ENCODE results near the gene GPR179. TPM values are rescaled to one million over a fixed set of nuclear protein-coding genes. Genes with fewer than 3 reads are reported as not detected.

Gene GPR179
- polyA plus RNA-seq, 1 donor from 2014 or later, result not detected

DNA sequence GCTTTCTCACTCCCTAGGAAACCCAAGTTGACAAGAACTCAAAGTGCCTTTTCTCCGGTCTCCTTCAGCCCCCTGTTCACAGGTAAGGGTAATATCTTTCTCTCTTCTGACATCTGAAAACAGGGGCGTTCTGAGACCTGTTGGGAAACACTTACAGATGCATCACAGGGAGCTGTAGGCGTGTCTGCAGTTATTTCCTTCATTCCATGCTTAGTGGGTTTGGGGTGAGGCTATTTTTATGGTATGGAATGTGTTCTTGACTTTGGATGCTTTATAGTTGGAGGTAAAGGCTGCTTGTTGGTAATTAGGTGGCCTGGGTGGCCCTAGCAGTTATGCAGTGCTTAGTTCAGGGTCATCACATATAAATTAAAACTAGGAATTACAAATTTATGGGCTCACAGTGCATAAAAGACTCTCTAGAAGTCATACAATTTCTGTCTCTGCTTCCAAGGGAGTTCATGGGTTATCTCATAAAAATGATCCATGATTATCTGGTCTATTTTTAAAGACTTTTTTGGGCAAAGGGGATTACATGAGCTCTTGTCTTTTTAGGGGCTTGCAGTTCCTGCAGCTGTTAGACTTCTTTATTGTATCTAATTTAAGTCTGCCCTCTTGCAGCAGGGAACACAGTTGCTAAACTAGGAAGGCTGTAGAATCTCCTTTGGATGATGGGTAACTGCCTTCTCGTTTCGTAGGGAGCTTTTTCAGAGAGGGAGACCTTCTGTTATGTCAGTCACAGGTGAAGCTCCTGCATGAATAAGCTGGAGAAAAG is 18.1 kb upstream of the GPR179 start:
- H3K4me3 ChIP-seq (ENCODE audit: low read length), result no peak overlapping the region
- no peaks in the 10 kb centered on the region for H3K9me3 ChIP-seq (ENCODE audit: low read length)
- peaks cover 8% of the 10 kb centered on the region for H3K36me3 ChIP-seq (ENCODE audit: insufficient read depth, low read length)
- H3F3A ChIP-seq (ENCODE audit: insufficient read depth, low read length, poor library complexity, severe bottlenecking), result no peaks in the 10 kb centered on the region
- no peak overlapping the region for H3K27ac ChIP-seq (ENCODE audit: low read length)
- peaks cover 24% of the 10 kb centered on the region for H3K79me2 ChIP-seq (replicated peaks; ENCODE audit: insufficient read depth, low read length)
- no peak for TF ChIP-seq POLR2AphosphoS5 (IDR thresholded peaks at IDR 0.05)
- TF ChIP-seq TAF1 (IDR thresholded peaks at IDR 0.05; ENCODE audit: low read depth), result no peak
- no peak for TF ChIP-seq RAD21 (conservative IDR thresholded peaks at IDR 0.05)
- no peak for TF ChIP-seq EP300 (conservative IDR thresholded peaks at IDR 0.05; ENCODE audit: poor library complexity, severe bottlenecking)
- TF ChIP-seq, protein P1, sequence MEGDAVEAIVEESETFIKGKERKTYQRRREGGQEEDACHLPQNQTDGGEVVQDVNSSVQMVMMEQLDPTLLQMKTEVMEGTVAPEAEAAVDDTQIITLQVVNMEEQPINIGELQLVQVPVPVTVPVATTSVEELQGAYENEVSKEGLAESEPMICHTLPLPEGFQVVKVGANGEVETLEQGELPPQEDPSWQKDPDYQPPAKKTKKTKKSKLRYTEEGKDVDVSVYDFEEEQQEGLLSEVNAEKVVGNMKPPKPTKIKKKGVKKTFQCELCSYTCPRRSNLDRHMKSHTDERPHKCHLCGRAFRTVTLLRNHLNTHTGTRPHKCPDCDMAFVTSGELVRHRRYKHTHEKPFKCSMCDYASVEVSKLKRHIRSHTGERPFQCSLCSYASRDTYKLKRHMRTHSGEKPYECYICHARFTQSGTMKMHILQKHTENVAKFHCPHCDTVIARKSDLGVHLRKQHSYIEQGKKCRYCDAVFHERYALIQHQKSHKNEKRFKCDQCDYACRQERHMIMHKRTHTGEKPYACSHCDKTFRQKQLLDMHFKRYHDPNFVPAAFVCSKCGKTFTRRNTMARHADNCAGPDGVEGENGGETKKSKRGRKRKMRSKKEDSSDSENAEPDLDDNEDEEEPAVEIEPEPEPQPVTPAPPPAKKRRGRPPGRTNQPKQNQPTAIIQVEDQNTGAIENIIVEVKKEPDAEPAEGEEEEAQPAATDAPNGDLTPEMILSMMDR (IDR thresholded peaks at IDR 0.05; ENCODE audit: poor library complexity, severe bottlenecking), result no peak
- TF ChIP-seq EZH2 (IDR thresholded peaks at IDR 0.05; ENCODE audit: borderline replicate concordance, insufficient read depth, low read length, poor library complexity, severe bottlenecking), result no peak
- TF ChIP-seq SMC3 (conservative IDR thresholded peaks at IDR 0.05; ENCODE audit: poor library complexity), result no peak
- no peak for TF ChIP-seq MXI1 (conservative IDR thresholded peaks at IDR 0.05; ENCODE audit: poor library complexity, severe bottlenecking)
- TF ChIP-seq, protein P2, sequence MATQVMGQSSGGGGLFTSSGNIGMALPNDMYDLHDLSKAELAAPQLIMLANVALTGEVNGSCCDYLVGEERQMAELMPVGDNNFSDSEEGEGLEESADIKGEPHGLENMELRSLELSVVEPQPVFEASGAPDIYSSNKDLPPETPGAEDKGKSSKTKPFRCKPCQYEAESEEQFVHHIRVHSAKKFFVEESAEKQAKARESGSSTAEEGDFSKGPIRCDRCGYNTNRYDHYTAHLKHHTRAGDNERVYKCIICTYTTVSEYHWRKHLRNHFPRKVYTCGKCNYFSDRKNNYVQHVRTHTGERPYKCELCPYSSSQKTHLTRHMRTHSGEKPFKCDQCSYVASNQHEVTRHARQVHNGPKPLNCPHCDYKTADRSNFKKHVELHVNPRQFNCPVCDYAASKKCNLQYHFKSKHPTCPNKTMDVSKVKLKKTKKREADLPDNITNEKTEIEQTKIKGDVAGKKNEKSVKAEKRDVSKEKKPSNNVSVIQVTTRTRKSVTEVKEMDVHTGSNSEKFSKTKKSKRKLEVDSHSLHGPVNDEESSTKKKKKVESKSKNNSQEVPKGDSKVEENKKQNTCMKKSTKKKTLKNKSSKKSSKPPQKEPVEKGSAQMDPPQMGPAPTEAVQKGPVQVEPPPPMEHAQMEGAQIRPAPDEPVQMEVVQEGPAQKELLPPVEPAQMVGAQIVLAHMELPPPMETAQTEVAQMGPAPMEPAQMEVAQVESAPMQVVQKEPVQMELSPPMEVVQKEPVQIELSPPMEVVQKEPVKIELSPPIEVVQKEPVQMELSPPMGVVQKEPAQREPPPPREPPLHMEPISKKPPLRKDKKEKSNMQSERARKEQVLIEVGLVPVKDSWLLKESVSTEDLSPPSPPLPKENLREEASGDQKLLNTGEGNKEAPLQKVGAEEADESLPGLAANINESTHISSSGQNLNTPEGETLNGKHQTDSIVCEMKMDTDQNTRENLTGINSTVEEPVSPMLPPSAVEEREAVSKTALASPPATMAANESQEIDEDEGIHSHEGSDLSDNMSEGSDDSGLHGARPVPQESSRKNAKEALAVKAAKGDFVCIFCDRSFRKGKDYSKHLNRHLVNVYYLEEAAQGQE (IDR thresholded peaks at IDR 0.05; ENCODE audit: borderline replicate concordance), result no peak
- H3K9ac ChIP-seq (ENCODE audit: low read length), result no peak overlapping the region
- no peaks in the 10 kb centered on the region for H4K20me1 ChIP-seq (ENCODE audit: insufficient read depth)
- H3K27me3 ChIP-seq (ENCODE audit: insufficient read depth, low read depth, low read length), result no peaks in the 10 kb centered on the region
- H3K9me2 ChIP-seq (ENCODE audit: insufficient read depth, low read length), result no peaks in the 10 kb centered on the region
- H2AFZ ChIP-seq (ENCODE audit: low read depth, low read length), result no peak overlapping the region
- H3K4me2 ChIP-seq (ENCODE audit: low read length), result no peak overlapping the region

DNA sequence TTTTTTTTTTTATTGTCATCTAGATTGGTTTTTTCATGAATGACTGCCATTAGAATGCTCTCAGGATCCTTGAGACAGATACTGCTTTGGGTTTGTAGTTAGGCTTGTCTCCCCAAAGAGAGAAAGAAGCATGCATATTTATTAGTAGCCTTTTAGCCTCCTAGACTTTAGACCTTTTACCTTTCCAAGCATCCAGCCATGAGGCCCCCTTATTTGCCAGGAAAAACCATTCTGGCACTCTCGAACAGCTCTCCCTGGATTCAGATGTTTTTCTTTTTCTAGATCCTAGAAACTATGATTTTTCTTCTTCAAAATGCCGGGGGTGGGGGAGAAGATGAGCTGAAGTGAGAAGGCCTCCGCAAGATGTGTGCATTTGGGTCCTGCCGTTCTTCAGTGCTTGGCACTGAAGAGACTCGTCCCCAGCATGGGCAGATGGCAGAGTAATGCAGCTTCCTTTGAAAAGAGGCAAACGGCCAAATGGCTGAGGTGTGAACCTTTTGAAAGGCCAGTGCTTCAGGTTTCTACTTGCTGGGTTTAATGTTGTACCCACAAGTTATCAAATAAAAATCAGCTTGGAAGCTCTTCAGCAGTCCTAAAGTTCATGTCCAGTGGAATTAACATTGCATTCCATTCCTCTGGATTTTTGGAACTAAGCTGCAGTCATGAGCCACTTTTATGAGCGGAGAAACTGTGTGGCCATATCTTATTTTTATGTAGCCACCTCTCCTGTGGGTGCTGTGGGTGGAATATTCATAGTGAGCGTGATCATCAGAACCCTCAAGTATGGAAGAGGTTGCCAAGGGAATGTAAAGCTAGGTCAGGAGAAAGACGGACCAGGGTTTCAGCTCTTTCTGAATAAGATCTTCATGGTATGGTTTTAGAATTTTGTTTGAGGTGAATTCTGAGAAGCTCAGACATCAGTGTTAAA is 15.1 kb upstream of the GPR179 start:
- no peaks in the 10 kb centered on the region for H4K20me1 ChIP-seq (ENCODE audit: insufficient read depth)
- no peak overlapping the region for H3K4me2 ChIP-seq (ENCODE audit: low read length)
- H3K9ac ChIP-seq (ENCODE audit: low read length), result no peak overlapping the region
- H3K4me3 ChIP-seq (ENCODE audit: low read length), result no peak overlapping the region
- TF ChIP-seq POLR2AphosphoS5 (IDR thresholded peaks at IDR 0.05) (no peak), SMC3 (conservative IDR thresholded peaks at IDR 0.05; ENCODE audit: poor library complexity) (no peak), MXI1 (conservative IDR thresholded peaks at IDR 0.05; ENCODE audit: poor library complexity, severe bottlenecking) (no peak), EP300 (conservative IDR thresholded peaks at IDR 0.05; ENCODE audit: poor library complexity, severe bottlenecking) (no peak), TAF1 (IDR thresholded peaks at IDR 0.05; ENCODE audit: low read depth) (no peak), RAD21 (conservative IDR thresholded peaks at IDR 0.05) (no peak), EZH2 (IDR thresholded peaks at IDR 0.05; ENCODE audit: borderline replicate concordance, insufficient read depth, low read length, poor library complexity, severe bottlenecking) (no peak)
- TF ChIP-seq, protein P2 (IDR thresholded peaks at IDR 0.05; ENCODE audit: borderline replicate concordance), result no peak
- TF ChIP-seq, protein P1 (IDR thresholded peaks at IDR 0.05; ENCODE audit: poor library complexity, severe bottlenecking), result no peak
- H3K27me3 ChIP-seq (ENCODE audit: insufficient read depth, low read depth, low read length), result no peaks in the 10 kb centered on the region
- H3K9me3 ChIP-seq (ENCODE audit: low read length), result no peaks in the 10 kb centered on the region
- H3F3A ChIP-seq (ENCODE audit: insufficient read depth, low read length, poor library complexity, severe bottlenecking), result no peaks in the 10 kb centered on the region
- no peak overlapping the region for H3K27ac ChIP-seq (ENCODE audit: low read length)
- H2AFZ ChIP-seq (ENCODE audit: low read depth, low read length), result no peak overlapping the region
- no peaks in the 10 kb centered on the region for H3K36me3 ChIP-seq (ENCODE audit: insufficient read depth, low read length)
- H3K9me2 ChIP-seq (ENCODE audit: insufficient read depth, low read length), result no peaks in the 10 kb centered on the region
- peaks cover 51% of the 10 kb centered on the region for H3K79me2 ChIP-seq (replicated peaks; ENCODE audit: insufficient read depth, low read length)
